Stimulated activated naive B cell treated with anti-CD40 and anti-IgM and Interleukin-4, amounts not matched to agents 10 μg/mL and 1 μg/mL and 100 μg/mL, for 72 hours (primary cell): ENCODE data around the gene TIGD1.

Experiments
- ATAC-seq, 2 donors: fragments of 150-1000 bp; cut with Tn5 transposase; replicated peaks; 2 replicates each; pipeline ENCODE4 v1.10.0; 2021; ENCODE audit warnings: moderate library complexity in 1 of 2
- DNase-seq: peaks from one replicate; pipeline ENCODE4 v3.0.0; 2021
- H3K27ac Mint-ChIP-seq: one replicate; pipeline ENCODE4 v1.8.0; 2022; ENCODE audit warnings: mild to moderate bottlenecking, mixed read lengths
- H3K27me3 Mint-ChIP-seq, 2 donors: one replicate each; pipeline ENCODE4 v1.8.0; 2022; ENCODE audit warnings: mixed read lengths in 2 of 2
- H3K36me3 Mint-ChIP-seq, 2 donors: one replicate each; pipeline ENCODE4 v1.8.0; 2022; ENCODE audit warnings: mixed read lengths in 2 of 2, mild to moderate bottlenecking in 1 of 2
- H3K4me1 Mint-ChIP-seq, 2 donors: one replicate each; pipeline ENCODE4 v1.8.0; 2022; ENCODE audit warnings: mixed read lengths in 2 of 2, mild to moderate bottlenecking in 1 of 2
- H3K4me3 Mint-ChIP-seq, 2 donors: one replicate each; pipeline ENCODE4 v1.8.0; 2022; ENCODE audit warnings: mild to moderate bottlenecking in 2 of 2, mixed read lengths in 2 of 2, moderate library complexity in 1 of 2
- H3K9me3 Mint-ChIP-seq, 2 donors: one replicate each; pipeline ENCODE4 v1.8.0; 2022; ENCODE audit warnings: mixed read lengths in 2 of 2, mild to moderate bottlenecking in 1 of 2

TIGD1 gene

DNA sequence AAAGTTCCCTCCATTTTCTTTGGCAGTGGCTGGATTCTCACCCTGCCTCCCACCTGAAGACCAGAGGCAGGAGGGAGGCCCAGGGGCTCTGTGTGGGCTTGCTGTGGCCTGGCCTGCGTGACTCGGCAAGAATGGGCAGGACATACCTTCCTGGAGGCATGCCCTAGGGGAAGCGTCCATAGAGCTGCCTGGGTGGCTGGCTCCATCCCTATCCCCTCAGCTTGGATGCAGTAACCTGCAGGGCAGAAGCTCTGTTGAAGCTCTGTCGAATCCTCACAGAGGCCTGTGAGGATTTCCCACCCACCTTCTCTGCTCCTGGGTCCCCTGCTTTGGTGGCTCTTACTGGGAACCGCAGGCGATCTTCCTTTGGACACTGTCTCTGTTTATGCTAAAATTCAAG is 31.5 kb downstream of the TIGD1 start:
- ATAC-seq (no peak), DNase-seq (no peak)
- no peak overlapping the region for H3K27ac Mint-ChIP-seq
- H3K4me1 Mint-ChIP-seq: peaks cover 9 to 17% of the 10 kb centered on the region in 2 donors
- no peaks in the 10 kb centered on the region for H3K36me3 Mint-ChIP-seq
- H3K27me3 Mint-ChIP-seq: peaks cover 49 to 53% of the 10 kb centered on the region in 2 donors
- H3K4me3 Mint-ChIP-seq: no peak overlapping the region
- H3K9me3 Mint-ChIP-seq: no peaks in the 10 kb centered on the region

- Mint-ChIP-seq H3K36me3 (no peaks in the 10 kb centered on the region), H3K9me3 (no peaks in the 10 kb centered on the region), H3K27me3 (peaks cover 49 to 51% of the 10 kb centered on the region in 2 donors), H3K4me1 (peaks cover 4% of the 10 kb centered on the region in 2 donors), H3K4me3 (no peak overlapping the region), H3K27ac (no peak overlapping the region)
- DNase-seq (no peak), ATAC-seq (no peak)
Measured at GRCh38 chr2:232516551-232516950, 33.8 kb downstream of the TIGD1 start.

GRCh38 chr2:232515639-232516038 is 34.7 kb downstream of the TIGD1 start:
- no peak for ATAC-seq
- Mint-ChIP-seq H3K27ac (no peak overlapping the region), H3K9me3 (no peaks in the 10 kb centered on the region), H3K4me3 (no peak overlapping the region), H3K27me3 (peaks cover 44 to 46% of the 10 kb centered on the region in 2 donors), H3K36me3 (no peaks in the 10 kb centered on the region), H3K4me1 (peaks cover 0 to 2% of the 10 kb centered on the region in 2 donors)
- no peak for DNase-seq

DNA sequence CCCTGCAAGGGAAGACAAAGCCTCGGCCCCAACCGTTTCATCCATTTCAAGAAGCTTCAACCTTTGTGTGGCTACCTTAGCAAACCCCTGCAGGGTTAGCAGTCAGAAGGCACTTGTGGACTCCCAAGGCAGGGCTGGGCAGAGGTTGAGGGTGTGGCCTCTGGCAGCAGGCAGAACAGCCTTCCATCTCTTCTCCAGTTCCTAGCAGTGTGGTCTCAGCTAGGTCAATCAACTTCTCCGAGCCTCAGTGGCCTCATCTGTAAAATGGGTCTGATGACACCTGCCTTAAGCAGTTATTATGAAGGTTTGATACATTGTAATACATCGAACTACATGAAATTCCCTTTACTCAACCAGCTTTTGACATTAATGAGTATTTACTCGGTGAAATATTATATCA is 37.0 kb downstream of the TIGD1 start:
- ATAC-seq: no peak
- Mint-ChIP-seq H3K4me3 (no peak overlapping the region), H3K36me3 (no peaks in the 10 kb centered on the region), H3K27me3 (peaks cover 33 to 38% of the 10 kb centered on the region in 2 donors), H3K4me1 (peaks cover 0 to 2% of the 10 kb centered on the region in 2 donors), H3K27ac (no peak overlapping the region), H3K9me3 (no peaks in the 10 kb centered on the region)
- no peak for DNase-seq

DNA sequence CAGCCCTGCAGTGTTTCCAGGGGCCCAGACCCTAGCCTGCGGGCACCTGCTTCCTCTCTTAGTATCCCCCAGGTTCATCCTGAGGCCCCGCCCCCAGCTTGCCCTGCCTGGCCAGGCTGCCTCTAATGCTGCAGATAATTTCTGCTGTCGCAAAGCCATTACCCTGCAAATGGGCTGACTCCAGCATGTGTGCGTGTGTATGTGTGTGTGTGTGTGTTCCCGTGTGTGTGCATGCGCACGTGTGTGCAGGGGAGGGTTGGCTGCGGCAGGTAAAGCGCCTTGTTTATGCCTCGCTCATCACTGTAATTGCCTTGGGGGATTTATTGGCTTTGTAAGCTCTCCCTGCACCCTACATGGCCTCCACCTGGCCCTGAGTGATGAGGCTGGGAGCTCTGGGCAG is 37.8 kb downstream of the TIGD1 start:
- Mint-ChIP-seq H3K9me3 (no peaks in the 10 kb centered on the region), H3K4me3 (no peak overlapping the region), H3K36me3 (no peaks in the 10 kb centered on the region), H3K27me3 (peaks cover 34 to 35% of the 10 kb centered on the region in 2 donors), H3K27ac (no peak overlapping the region), H3K4me1 (peaks cover 0 to 2% of the 10 kb centered on the region in 2 donors)
- DNase-seq (no peak), ATAC-seq (no peak)

- DNase-seq (no peak), ATAC-seq (no peak)
- no peaks in the 10 kb centered on the region for H3K36me3 Mint-ChIP-seq
- H3K4me3 Mint-ChIP-seq: no peak overlapping the region
- peaks cover 35 to 43% of the 10 kb centered on the region in 2 donors for H3K27me3 Mint-ChIP-seq
- no peaks in the 10 kb centered on the region for H3K4me1 Mint-ChIP-seq
- H3K9me3 Mint-ChIP-seq: no peaks in the 10 kb centered on the region
- H3K27ac Mint-ChIP-seq: no peak overlapping the region
Measured at GRCh38 chr2:232511336-232511890, 38.9 kb downstream of the TIGD1 start.

GRCh38 chr2:232508251-232508650 is 42.1 kb downstream of the TIGD1 start:
- H3K27ac Mint-ChIP-seq: no peak overlapping the region
- peaks cover 50 to 62% of the 10 kb centered on the region in 2 donors for H3K27me3 Mint-ChIP-seq
- H3K4me1 Mint-ChIP-seq: peaks cover 8 to 11% of the 10 kb centered on the region in 2 donors
- no peaks in the 10 kb centered on the region for H3K36me3 Mint-ChIP-seq
- DNase-seq (no peak), ATAC-seq (no peak)
- H3K9me3 Mint-ChIP-seq: no peaks in the 10 kb centered on the region
- no peak overlapping the region for H3K4me3 Mint-ChIP-seq

DNA sequence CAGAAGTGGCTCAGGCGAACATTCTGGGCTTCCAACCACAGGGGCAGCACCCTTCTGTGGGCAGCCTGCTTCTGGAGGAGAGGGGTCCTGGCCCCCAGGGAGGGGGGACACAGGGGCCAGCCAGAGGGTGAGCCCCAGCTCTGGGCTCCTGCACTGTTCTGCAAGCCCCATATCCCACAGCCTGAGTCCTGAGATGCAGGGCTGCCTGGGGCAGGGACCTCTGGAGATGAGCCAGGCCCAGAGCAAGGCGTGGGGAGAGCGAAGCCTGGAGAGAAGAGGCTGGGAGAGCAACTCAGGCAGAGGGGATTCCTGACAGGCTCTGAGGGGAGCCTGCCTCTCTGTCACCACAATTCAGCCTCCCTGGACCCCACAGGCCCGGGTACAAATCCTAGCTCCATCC is 43.6 kb downstream of the TIGD1 start:
- no peak for ATAC-seq
- Mint-ChIP-seq H3K36me3 (no peaks in the 10 kb centered on the region), H3K4me3 (no peak overlapping the region), H3K27ac (no peak overlapping the region), H3K9me3 (no peaks in the 10 kb centered on the region), H3K27me3 (peaks cover 51 to 62% of the 10 kb centered on the region in 2 donors), H3K4me1 (peaks cover 12 to 22% of the 10 kb centered on the region in 2 donors)
- no peak for DNase-seq

GRCh38 chr2:232505856-232506255 is 44.5 kb downstream of the TIGD1 start:
- DNase-seq: no peak
- no peak for ATAC-seq
- H3K27me3 Mint-ChIP-seq: peaks cover 51 to 63% of the 10 kb centered on the region in 2 donors
- peaks cover 12 to 22% of the 10 kb centered on the region in 2 donors for H3K4me1 Mint-ChIP-seq
- H3K4me3 Mint-ChIP-seq: no peak overlapping the region
- no peaks in the 10 kb centered on the region for H3K36me3 Mint-ChIP-seq
- H3K27ac Mint-ChIP-seq: no peak overlapping the region
- no peaks in the 10 kb centered on the region for H3K9me3 Mint-ChIP-seq

DNA sequence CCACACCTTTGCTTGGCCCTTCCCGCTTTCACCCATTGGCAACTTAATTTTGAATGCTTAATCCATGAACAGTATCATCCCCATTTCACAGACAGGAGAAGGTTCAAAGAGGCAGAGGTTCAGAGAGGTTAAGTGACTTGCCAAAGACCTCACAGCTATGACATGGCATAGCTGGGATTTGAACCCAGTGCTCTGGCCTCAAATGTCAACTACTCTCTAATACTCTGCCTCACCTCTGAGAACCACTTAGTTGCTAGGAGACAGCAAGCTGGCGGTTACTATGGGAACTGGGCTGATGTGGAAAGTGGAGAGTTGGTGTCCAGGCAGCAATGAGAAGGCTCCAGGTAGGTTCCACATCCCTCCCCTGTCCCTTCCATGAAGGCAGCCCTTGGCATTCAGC is 45.9 kb downstream of the TIGD1 start:
- Mint-ChIP-seq H3K4me3 (no peak overlapping the region), H3K36me3 (no peaks in the 10 kb centered on the region), H3K9me3 (no peaks in the 10 kb centered on the region), H3K27ac (no peak overlapping the region), H3K4me1 (peaks cover 12 to 22% of the 10 kb centered on the region in 2 donors), H3K27me3 (peaks cover 59 to 70% of the 10 kb centered on the region in 2 donors)
- DNase-seq (no peak), ATAC-seq (no peak)

DNA sequence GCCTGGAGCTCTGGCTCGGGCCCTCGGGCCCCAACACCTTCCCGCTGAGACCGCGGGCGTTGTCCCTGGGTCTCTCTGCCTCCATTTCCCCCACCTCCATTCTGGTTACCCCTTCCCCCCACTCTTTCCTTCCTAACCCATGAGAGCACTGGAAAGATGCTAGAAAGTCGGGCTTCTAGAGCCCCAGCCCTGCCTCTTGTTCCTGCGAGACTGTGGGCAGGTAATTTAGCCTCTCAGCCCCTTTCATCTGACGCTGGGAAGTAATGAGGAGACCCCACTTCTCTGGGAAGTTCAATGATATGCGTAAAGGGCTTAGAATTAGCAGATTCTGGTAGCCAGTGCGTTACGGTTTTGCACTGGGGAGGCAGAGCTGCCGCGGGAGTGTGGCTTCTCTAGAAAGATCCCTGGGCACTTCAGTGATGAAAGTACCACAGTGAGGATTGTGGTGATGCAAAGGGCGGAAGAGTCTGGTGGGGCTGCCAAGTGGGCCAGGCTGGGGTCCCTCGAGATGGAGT is 46.5 kb downstream of the TIGD1 start:
- Mint-ChIP-seq H3K4me1 (peaks cover 12 to 22% of the 10 kb centered on the region in 2 donors), H3K9me3 (no peaks in the 10 kb centered on the region), H3K36me3 (no peaks in the 10 kb centered on the region), H3K4me3 (peak overlapping the region; percentile 67 to 76), H3K27ac (peak overlapping the region; percentile 44), H3K27me3 (peaks cover 63 to 72% of the 10 kb centered on the region in 2 donors)
- DNase-seq: no peak
- no peak for ATAC-seq

DNA sequence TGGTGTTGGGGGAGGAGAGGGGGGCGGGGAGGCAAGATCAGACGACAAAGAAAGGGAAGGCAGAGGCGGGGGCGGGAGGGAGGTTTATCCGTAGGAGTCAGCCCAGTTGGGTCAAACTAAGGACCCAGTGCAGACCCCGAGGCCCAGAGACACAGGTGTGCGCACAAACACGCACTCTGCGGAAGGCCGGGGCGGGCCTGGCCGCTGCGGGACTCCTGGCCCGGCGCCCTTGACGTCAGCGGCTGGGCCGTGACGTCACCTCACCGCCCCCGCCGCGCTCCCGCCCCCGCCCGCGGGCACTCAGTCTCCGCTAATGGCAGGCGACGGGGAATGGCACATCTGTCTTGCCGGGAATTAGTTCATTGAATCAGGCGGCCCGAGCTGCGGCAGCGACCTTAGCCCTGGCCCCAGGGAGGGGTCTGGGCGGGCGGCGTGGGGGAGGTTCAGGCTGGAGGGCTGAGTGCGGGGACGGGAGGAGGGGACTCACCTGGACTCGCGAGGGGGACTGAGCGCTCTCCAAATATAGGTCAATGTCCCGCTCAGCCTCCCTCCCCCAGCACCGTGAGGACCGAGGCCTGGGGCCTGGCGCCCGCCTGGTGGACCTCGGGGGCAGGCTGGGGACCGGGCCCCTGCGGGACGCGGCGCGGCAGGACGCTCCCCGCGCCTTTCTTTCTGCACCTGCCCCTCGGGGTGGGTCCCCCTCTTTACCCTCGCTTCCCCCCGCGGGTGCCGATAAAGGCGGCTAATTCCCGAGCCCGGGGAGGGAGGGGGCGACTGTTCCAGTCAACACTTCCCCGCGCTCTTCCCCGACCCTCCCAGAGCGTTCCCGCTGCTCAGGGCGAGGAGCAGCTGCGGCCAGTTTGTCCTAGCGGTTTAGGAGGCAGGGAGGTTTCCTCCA is 47.2 kb downstream of the TIGD1 start:
- Mint-ChIP-seq H3K36me3 (no peaks in the 10 kb centered on the region), H3K4me3 (peak overlapping the region; percentile 67 to 76), H3K27ac (peak overlapping the region; percentile 74), H3K9me3 (no peaks in the 10 kb centered on the region), H3K4me1 (peaks cover 12 to 22% of the 10 kb centered on the region in 2 donors), H3K27me3 (peaks cover 68 to 75% of the 10 kb centered on the region in 2 donors)
- ATAC-seq (peak; percentile 60 to 62), DNase-seq (peak; percentile 41)

DNA sequence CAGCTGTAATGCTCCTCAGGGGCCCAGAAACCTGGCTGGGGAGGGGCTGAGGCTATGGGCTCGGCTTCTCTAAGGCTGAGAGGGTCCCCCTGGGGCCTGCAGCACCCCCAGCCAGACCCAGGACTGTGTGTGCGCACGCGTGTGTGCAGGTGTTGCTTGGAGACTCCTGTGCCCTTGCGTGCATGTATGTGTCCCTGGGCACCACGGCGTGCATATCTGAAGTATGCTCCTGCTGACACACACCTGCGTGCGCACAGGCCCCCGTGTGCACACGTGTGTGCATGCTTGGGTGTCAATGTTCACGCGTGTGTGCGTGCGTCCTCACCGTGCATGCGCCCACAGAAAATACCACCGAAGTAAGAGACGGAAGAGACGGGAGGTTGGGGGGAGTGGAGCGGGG is 47.8 kb downstream of the TIGD1 start:
- peak; percentile 62 to 72 for ATAC-seq
- peak overlapping the region; percentile 75 to 88 for H3K4me3 Mint-ChIP-seq

DNA sequence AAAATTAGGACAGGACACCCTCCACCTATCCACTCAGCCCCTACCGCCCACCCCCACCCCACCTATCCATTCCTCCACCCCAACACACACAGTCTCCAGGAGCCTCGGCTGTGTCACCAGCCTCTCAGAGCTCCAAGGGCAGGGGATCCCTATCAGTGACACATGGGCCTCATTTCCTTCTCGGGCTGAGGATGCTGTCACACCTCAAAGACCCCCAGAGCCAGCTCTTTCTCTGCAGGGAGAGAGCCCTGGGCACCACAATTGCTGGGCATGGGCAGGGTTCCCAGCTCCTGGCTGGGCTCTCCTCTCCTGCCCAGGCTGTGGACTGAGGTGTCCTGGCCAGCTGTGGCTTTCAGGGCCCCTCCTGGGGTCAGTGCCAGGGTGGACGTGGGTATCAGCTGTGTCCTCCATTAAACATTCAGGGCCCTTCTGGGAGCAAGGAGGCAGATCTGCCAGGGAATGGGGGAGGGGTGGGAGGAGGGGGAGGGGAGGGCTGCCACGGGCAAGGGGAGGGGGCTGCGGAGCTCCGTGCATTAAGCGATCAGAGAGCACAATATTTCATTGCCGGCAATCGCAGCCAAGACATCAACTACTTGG is 48.5 kb downstream of the TIGD1 start:
- no peak for DNase-seq
- H3K27ac Mint-ChIP-seq: no peak overlapping the region
- H3K36me3 Mint-ChIP-seq: no peaks in the 10 kb centered on the region
- no peak for ATAC-seq
- peaks cover 59 to 75% of the 10 kb centered on the region in 2 donors for H3K27me3 Mint-ChIP-seq
- H3K9me3 Mint-ChIP-seq: no peaks in the 10 kb centered on the region
- H3K4me3 Mint-ChIP-seq: no peak overlapping the region
- H3K4me1 Mint-ChIP-seq: peaks cover 12 to 22% of the 10 kb centered on the region in 2 donors

More for the DNA sequence above, 47.8 kb downstream of the TIGD1 start:
- Mint-ChIP-seq H3K27ac (peak overlapping the region; percentile 94), H3K36me3 (no peaks in the 10 kb centered on the region), H3K9me3 (no peaks in the 10 kb centered on the region), H3K4me1 (peaks cover 12 to 22% of the 10 kb centered on the region in 2 donors), H3K27me3 (peaks cover 64 to 76% of the 10 kb centered on the region in 2 donors)
- no peak for DNase-seq
